ENCODE results near the gene AGAP3. TPM values are rescaled to one million over a fixed set of nuclear protein-coding genes. Genes with fewer than 3 reads are reported as not detected.

The AGAP3 gene
- total and polyA plus RNA-seq, 12 donors = 40.2 to 93.4 (median 50.3) TPM

DNA sequence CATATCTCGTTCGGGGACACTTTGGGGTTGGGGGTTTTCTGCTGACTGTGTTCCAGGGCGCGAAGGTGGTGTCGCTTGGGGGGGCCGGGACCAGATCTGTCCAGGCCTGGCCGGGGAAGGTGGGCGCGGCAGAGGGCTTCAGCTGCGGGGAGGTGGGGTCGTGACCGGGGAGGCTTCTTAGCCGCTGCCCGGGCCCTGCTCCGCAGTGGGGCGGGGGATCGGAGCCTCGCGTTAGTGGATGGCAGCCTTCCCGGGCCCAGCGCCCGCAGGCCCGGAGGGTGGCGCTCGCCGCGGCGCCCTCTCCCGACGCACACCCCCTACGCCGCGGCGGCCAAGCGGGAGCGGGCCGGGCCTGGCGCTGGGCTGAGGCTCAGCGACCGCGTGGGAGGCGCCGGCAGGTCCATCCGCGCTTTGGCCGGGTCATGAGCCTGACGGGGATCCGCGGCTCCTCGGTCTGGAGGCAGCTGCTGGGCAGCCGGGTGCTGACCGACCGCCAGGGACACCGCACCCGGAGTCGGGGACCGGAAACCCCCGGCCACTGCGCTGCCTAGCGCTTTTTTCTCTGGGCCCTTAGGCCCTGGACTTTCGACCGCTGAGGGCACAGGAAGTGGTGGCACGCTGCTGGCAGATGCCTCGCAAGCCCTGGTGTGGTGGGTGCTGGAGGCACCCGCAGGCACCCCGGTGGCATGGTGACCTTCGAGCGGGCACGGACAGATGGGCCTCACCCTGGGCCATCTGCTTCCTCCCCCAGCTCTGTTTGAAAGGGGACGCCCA, 1.2 kb downstream of the AGAP3 start:
- H3K27me3 ChIP-seq = no peaks in the 10 kb centered on the region
- intact Hi-C loops (cut with DNase I) = loop anchor here in 2 of 10 donors (2.0 kb wide), 3 partner anchors 23 to 59 kb away; partner anchors contain the start of genes ABCB8 (in 1 of the 2) and SLC4A2 (in 1 of the 2)
- TF ChIP-seq, protein P1, sequence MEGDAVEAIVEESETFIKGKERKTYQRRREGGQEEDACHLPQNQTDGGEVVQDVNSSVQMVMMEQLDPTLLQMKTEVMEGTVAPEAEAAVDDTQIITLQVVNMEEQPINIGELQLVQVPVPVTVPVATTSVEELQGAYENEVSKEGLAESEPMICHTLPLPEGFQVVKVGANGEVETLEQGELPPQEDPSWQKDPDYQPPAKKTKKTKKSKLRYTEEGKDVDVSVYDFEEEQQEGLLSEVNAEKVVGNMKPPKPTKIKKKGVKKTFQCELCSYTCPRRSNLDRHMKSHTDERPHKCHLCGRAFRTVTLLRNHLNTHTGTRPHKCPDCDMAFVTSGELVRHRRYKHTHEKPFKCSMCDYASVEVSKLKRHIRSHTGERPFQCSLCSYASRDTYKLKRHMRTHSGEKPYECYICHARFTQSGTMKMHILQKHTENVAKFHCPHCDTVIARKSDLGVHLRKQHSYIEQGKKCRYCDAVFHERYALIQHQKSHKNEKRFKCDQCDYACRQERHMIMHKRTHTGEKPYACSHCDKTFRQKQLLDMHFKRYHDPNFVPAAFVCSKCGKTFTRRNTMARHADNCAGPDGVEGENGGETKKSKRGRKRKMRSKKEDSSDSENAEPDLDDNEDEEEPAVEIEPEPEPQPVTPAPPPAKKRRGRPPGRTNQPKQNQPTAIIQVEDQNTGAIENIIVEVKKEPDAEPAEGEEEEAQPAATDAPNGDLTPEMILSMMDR (IDR thresholded peaks at IDR 0.05) = peak in 8 of 9 donors; percentile 10 to 64 (median 42)
- peaks cover 29 to 72% (median 66%) of the 10 kb centered on the region in 9 donors for H3K4me1 ChIP-seq
- H3K27ac ChIP-seq = peak overlapping the region; percentile 81 to 94 (median 89)
- ATAC-seq = peak; percentile 36 to 70 (median 46)
- no peaks in the 10 kb centered on the region for H3K9me3 ChIP-seq
- H3K4me3 ChIP-seq = peak overlapping the region; percentile 69 to 88 (median 78)
- WGBS, 2 donors = 1 to 2% methylated on average over 70 of the region's 70 CpGs
- peak; percentile 54 to 73 for DNase-seq
- peaks cover 0 to 5% (median 0%) of the 10 kb centered on the region in 9 donors for H3K36me3 ChIP-seq

DNA sequence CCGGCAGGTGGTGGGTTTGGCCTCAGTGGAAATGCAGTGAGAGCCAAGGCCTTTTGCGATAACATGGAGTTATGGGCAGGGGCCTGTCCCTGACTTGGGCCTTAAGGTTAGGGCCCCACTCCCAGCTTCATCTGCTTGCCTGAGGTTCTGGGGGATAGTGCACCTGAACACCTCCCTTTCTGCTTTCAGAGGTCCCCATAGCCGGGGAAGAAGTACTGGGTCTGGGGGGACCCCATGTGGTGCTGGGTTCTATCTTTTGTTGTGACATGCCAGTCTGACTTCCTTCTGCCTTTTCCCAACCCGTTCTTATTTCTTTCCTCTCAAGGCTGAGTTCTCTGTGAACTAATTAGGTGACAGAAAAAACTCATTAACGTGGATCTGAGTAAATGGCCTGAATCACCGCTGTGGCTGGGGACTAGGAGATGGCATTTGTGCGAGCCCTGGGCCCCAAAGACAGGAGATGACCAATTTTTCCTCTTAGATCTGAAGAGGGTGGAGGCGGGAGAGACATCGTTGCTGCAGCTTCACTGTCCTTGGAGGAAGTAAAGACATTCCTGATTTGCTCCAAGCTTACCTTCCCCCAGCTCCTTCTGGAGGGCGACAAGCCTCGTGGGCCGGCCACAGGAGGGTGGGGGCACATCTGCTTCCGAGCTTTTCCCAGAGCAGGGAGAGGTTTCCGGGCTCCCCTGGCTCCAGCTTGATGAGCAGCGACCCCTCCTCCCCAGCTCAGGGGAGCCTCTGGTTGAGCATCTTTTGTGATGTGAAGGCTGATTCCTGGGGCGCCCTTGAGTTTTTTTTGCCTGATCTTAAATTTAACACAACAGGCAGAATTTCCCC, 2.0 kb downstream of the AGAP3 start:
- H3K4me3 ChIP-seq = peak overlapping the region; percentile 69 to 88 (median 78)
- 43 to 51% methylated on average over 16 of the region's 16 CpGs for WGBS, 2 donors
- intact Hi-C loops (cut with DNase I) = no loop called here
- H3K9me3 ChIP-seq = no peaks in the 10 kb centered on the region
- peak overlapping the region; percentile 81 to 94 (median 89) for H3K27ac ChIP-seq
- DNase-seq (no peak), ATAC-seq (peak in 4 of 8 donors; percentile 4 to 28 (median 17))
- H3K4me1 ChIP-seq = peaks cover 26 to 72% (median 62%) of the 10 kb centered on the region in 9 donors
- TF ChIP-seq, protein P1 (IDR thresholded peaks at IDR 0.05) = no peak
- H3K27me3 ChIP-seq = no peaks in the 10 kb centered on the region
- peaks cover 0 to 10% (median 0%) of the 10 kb centered on the region in 9 donors for H3K36me3 ChIP-seq

DNA sequence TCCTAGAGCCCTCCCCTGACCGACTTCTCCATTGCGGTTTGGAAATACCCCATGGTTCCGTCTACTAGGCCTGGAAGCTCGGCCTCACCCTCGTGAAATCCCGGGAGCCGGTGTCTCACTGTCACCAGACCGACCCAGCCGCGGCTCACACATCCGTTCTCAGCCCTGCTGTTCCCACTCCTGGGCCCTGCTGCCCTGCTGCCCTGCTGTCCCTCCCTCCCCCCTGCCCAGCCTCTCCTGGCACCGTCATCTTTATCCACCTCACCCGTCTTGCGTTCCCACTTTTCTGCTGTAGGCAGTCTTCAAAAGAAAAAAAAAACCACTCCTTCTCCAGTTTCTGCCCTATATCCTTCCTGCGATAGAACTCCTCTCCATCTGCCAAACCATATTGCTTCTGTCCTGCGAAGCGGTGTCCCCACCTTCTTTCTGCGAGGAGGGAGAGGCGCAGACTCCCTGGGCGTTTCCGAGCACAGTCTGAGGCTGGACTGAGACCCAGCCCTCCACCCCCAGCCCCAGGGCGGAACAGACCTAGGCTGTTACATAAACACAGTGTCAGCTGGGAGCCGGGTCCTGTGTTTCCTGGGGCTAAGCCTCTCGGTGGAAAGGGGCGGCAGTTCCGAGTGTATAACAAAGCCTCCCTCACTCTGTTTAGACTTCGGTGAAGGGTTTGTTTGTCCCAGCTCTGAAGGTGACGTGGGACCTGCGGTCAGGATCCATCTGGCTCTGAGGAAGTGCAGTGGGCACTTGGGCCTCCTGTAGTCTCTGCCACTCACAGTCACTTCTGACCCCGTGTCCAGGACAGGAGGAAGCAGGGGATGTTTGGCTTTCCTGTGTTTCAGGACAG, 2.8 kb downstream of the AGAP3 start:
- peak; percentile 65 to 72 for DNase-seq
- peaks cover 0 to 14% (median 0%) of the 10 kb centered on the region in 9 donors for H3K36me3 ChIP-seq
- intact Hi-C loops (cut with DNase I) = no loop called here
- TF ChIP-seq, protein P1 (IDR thresholded peaks at IDR 0.05) = no peak
- peak; percentile 36 to 78 (median 63) for ATAC-seq
- H3K9me3 ChIP-seq = no peaks in the 10 kb centered on the region
- H3K4me1 ChIP-seq = peaks cover 23 to 70% (median 55%) of the 10 kb centered on the region in 9 donors
- H3K27me3 ChIP-seq = no peaks in the 10 kb centered on the region
- 42 to 53% methylated on average over 30 of the region's 30 CpGs for WGBS, 2 donors
- H3K27ac ChIP-seq = peak overlapping the region; percentile 81 to 94 (median 89)
- peak overlapping the region in 9 of 10 donors; percentile 71 to 88 (median 78) for H3K4me3 ChIP-seq

Measured in heart right ventricle (tissue), 16 donors.